Gastrocnemius medialis (tissue), 4 donors: Measurements from ENCODE around the gene PACS2. TPM values are rescaled to one million over a fixed set of nuclear protein-coding genes. Genes with fewer than 3 reads are reported as not detected.
A peak's percentile ranks its signal among the peaks of the same experiment; 100 is the strongest.

ENCODE experiments used
- ATAC-seq, 2 donors: fragments of 150-250 bp; one replicate each; pipeline ENCODE4 v1.9.1; 2016
- DNase-seq, 2 donors: peaks; one replicate each; pipeline ENCODE4 v3.0.0-alpha.2; 2019
- H3K27ac ChIP-seq, 4 donors: fragments of 200-600 bp; sonication (generic); 1 replicate in 1 of 4; 2 replicates in 3 of 4; pipeline ENCODE4 v1.5.1; 2016 to 2018; ENCODE audit warnings: mild to moderate bottlenecking in 2 of 4, moderate library complexity in 1 of 4
- H3K27me3 ChIP-seq, 3 donors: fragments of 200-600 bp; sonication (generic) in 2 of 3; 1 replicate in 1 of 3; 2 replicates in 2 of 3; pipeline versions ENCODE4 v1.5.1 to v1.6.0; 2016 to 2019; ENCODE audit warnings: mild to moderate bottlenecking in 1 of 3, moderate library complexity in 1 of 3
- H3K36me3 ChIP-seq, 2 donors: fragments of 200-600 bp; sonication (generic) in 1 of 2; one replicate each; pipeline ENCODE4 v1.5.1; 2017 to 2018
- H3K4me1 ChIP-seq, 2 donors: fragments of 200-600 bp; sonication (generic) in 1 of 2; one replicate each; pipeline ENCODE4 v1.5.1; 2016 to 2017; ENCODE audit warnings: mild to moderate bottlenecking in 2 of 2
- H3K4me3 ChIP-seq, 4 donors: fragments of 200-600 bp; sonication (generic) in 3 of 4; 1 replicate in 1 of 4; 2 replicates in 3 of 4; pipeline ENCODE4 v1.5.1; 2016 to 2019; ENCODE audit warnings: mild to moderate bottlenecking in 2 of 4
- H3K9me3 ChIP-seq, 3 donors: fragments of 200-600 bp; sonication (generic) in 2 of 3; 1 replicate in 1 of 3; 2 replicates in 2 of 3; pipeline ENCODE4 v1.5.1; 2016 to 2019
- CTCF ChIP-seq, 5 experiments: fragments of 450-650 bp in 3 of 5; fragments of 200-600 bp in 2 of 5; sonication (generic) in 2 of 5; IDR thresholded peaks in 4 of 5; conservative IDR thresholded peaks in 1 of 5; 1 replicate in 4 of 5; 2 replicates in 1 of 5; pipeline ENCODE4 v1.5.1; 2016 to 2019; ENCODE audit warnings: antibody characterized with exemption in 5 of 5, mild to moderate bottlenecking in 3 of 5, moderate library complexity in 3 of 5
- POLR2A ChIP-seq, 2 donors: fragments of 450-650 bp; IDR thresholded peaks; one replicate each; pipeline ENCODE4 v1.6.1; 2017; ENCODE audit warnings: antibody characterized with exemption in 2 of 2, mild to moderate bottlenecking in 2 of 2, moderate library complexity in 2 of 2
- in situ Hi-C, 4 donors: fragments of 200-750 bp; cut with MboI; loops; one replicate each; pipeline versions ENCODE4 v1.15.0 to v1.8.0; 2017; ENCODE audit warnings: low sequenced_read_pairs in 4 of 4
- intact Hi-C: fragments of 100-400 bp; cut with DNase I; formaldehyde crosslinking; loops from one replicate; pipeline ENCODE4 v1.15.1; 2023; ENCODE audit warnings: low total_unique reads
- total RNA-seq, 4 donors: library from RNA; depleted of rRNA; stranded (reverse); fragments of >200 nt; gene quantifications; one replicate each; pipeline versions ENCODE4 v1.1.0 to v1.2.3, GENCODE V29; 2016

Gene PACS2
- total RNA-seq, 4 donors from 2014 or later: 81.0 to 115 (median 93.1) TPM

- Histone ChIP-seq H3K27ac (peak overlapping the region; percentile 59 to 79 (median 66)), H3K9me3 (no peaks in the 10 kb centered on the region), H3K4me1 (peaks cover 46 to 53% of the 10 kb centered on the region in 2 donors), H3K27me3 (no peaks in the 10 kb centered on the region), H3K36me3 (no peaks in the 10 kb centered on the region), H3K4me3 (no peak overlapping the region)
- in situ Hi-C loops (loop anchor here in 1 of 4 donors (25.0 kb wide), 1 partner anchor 129 kb away; no protein-coding TSS in a partner anchor), intact Hi-C loops (no loop called here)
- DNase-seq (no peak), ATAC-seq (peak; percentile 31 to 45)
- no peak for TF ChIP-seq CTCF (IDR thresholded peaks at IDR 0.05 in 4 of 5, conservative IDR thresholded peaks at IDR 0.05 in 1 of 5)
Measured at GRCh38 chr14:105340821-105341733, 26.5 kb downstream of the PACS2 start.

DNA sequence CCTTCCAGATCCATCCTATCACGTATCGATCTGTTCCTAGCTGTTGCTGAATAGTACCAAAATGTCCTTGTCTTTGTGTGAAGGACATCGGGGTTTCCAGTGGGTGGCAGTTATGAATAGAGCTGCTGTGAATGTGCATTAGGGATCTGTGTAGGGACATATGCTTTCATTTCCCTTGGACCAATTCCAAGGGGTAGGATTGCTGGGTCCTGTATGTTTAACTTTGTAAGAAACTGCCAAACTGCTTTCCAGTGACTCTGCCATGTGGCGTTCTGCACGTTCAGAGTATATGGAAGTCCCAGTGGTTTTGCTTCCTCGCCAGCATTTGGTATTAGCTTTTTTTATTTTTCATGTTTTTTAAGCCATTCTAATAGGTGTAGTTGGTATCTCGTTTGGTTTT is 28.6 kb downstream of the PACS2 start:
- no peaks in the 10 kb centered on the region for H3K9me3 ChIP-seq
- H3K36me3 ChIP-seq: no peaks in the 10 kb centered on the region
- intact Hi-C loops (no loop called here), in situ Hi-C loops (loop anchor here in 1 of 4 donors (25.0 kb wide), 1 partner anchor 131 kb away; no protein-coding TSS in a partner anchor)
- no peak overlapping the region for H3K4me3 ChIP-seq
- peaks cover 33 to 34% of the 10 kb centered on the region in 2 donors for H3K4me1 ChIP-seq
- DNase-seq (no peak), ATAC-seq (no peak)
- peak overlapping the region in 1 of 4 donors; percentile 15 for H3K27ac ChIP-seq
- no peak for TF ChIP-seq POLR2A (IDR thresholded peaks at IDR 0.05)
- no peak for TF ChIP-seq CTCF (IDR thresholded peaks at IDR 0.05 in 4 of 5, conservative IDR thresholded peaks at IDR 0.05 in 1 of 5)
- H3K27me3 ChIP-seq: no peaks in the 10 kb centered on the region

- Histone ChIP-seq H3K4me1 (peaks cover 19 to 21% of the 10 kb centered on the region in 2 donors), H3K9me3 (no peaks in the 10 kb centered on the region), H3K36me3 (no peaks in the 10 kb centered on the region), H3K4me3 (no peak overlapping the region), H3K27me3 (no peaks in the 10 kb centered on the region), H3K27ac (no peak overlapping the region)
- DNase-seq (no peak), ATAC-seq (no peak)
- TF ChIP-seq CTCF (IDR thresholded peaks at IDR 0.05 in 4 of 5, conservative IDR thresholded peaks at IDR 0.05 in 1 of 5) (no peak), POLR2A (IDR thresholded peaks at IDR 0.05) (no peak)
- intact Hi-C loops (no loop called here), in situ Hi-C loops (loop anchor here in 1 of 4 donors (25.0 kb wide), 1 partner anchor 134 kb away; no protein-coding TSS in a partner anchor)
Measured at GRCh38 chr14:105346200-105346533, 31.6 kb downstream of the PACS2 start.

- in situ Hi-C loops (loop anchor here in 1 of 4 donors (25.0 kb wide), 1 partner anchor 135 kb away; no protein-coding TSS in a partner anchor), intact Hi-C loops (no loop called here)
- ATAC-seq (no peak), DNase-seq (no peak)
- no peaks in the 10 kb centered on the region for H3K36me3 ChIP-seq
- no peaks in the 10 kb centered on the region for H3K9me3 ChIP-seq
- no peak overlapping the region for H3K27ac ChIP-seq
- TF ChIP-seq CTCF (IDR thresholded peaks at IDR 0.05 in 4 of 5, conservative IDR thresholded peaks at IDR 0.05 in 1 of 5): no peak
- TF ChIP-seq POLR2A (IDR thresholded peaks at IDR 0.05): no peak
- no peaks in the 10 kb centered on the region for H3K27me3 ChIP-seq
- peaks cover 16% of the 10 kb centered on the region in 2 donors for H3K4me1 ChIP-seq
- H3K4me3 ChIP-seq: no peak overlapping the region
Measured at GRCh38 chr14:105346876-105347586, 32.5 kb downstream of the PACS2 start.
